ENCODE data around the gene SCN5A.
A peak's percentile ranks its signal among the peaks of the same experiment; 100 is the strongest.

The SCN5A gene

GRCh38 chr3:38534180-38534579, 115.3 kb downstream of the SCN5A start:
- no peak for DNase-seq

DNA sequence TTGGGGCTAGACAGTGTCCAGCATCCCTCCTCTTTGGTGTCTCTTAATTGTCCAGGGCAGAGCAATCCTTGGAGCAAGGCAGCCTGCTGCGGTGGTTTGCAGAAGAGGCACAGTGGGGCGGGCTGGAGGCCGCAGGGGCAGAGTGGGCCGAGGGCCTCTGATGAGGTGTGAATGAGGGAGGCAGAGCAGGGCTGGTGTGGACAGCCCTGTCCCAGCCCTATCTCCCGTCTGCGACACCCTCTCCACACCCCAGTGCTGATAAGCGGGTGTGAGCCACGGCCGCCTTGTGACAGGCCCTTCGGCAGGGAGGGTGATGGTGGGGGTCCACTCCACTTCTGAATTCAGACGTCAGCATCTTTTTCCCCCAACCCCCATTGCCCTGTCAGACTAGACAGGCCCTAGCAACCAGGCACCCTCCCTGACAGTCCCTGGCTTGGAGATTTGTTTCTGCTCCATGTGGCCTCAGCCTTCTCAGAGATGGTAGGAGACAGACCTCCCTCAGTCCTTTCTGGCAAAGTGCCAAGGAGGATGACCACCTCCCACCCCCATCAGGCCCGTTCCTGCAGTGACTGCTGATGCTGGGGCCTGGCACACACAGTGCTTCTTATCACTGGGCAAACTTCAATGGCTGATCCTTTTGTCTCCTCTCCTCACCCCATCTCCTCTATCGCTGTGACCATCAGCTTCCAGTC, 116.1 kb downstream of the SCN5A start:
- DNase-seq: no peak

- no peak for DNase-seq
These were observed 117.0 kb downstream of the SCN5A start for GRCh38 chr3:38532529-38532928.

GRCh38 chr3:38528457-38528856, 121.0 kb downstream of the SCN5A start:
- DNase-seq: no peak

GRCh38 chr3:38526792-38527191, 122.7 kb downstream of the SCN5A start:
- no peak for DNase-seq

- no peak for DNase-seq
These were observed 125.2 kb downstream of the SCN5A start for GRCh38 chr3:38524141-38524739.

- no peak for DNase-seq
These were observed 127.5 kb downstream of the SCN5A start for GRCh38 chr3:38522002-38522401.

DNA sequence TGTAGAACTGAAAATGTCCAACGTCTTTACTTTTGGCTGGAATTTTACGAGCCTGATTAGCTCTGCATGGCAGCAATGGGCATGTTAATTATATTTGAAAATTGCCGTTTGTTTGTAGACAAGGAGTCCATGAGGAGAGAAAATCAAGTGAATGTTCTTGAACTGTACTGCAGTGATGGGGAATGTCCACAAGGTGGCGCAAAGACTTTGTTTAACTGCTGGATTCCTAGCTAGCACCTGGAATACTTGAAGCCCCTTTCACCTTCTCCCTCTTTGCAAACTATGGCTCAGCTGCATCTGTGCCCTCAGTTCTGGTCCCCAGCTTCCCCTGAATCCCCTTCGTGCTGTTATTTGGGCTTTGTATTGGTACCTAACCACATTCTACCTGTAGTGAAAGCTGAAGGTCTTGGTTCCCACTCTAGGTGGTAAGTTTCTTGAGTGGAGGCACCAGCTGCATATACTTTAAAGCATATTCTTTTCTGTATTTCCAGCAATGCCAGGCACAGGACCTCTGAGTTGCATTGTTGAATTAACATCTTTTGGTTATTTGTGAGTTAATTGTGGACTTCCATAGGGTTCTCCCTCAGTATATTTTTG, 128.0 kb downstream of the SCN5A start:
- peak; percentile 49 for DNase-seq

- DNase-seq: no peak
These were observed 129.8 kb downstream of the SCN5A start for GRCh38 chr3:38519651-38520050.

GRCh38 chr3:38519000-38519399, 130.5 kb downstream of the SCN5A start:
- no peak for DNase-seq

GRCh38 chr3:38516669-38517068, 132.8 kb downstream of the SCN5A start:
- DNase-seq: no peak

DNA sequence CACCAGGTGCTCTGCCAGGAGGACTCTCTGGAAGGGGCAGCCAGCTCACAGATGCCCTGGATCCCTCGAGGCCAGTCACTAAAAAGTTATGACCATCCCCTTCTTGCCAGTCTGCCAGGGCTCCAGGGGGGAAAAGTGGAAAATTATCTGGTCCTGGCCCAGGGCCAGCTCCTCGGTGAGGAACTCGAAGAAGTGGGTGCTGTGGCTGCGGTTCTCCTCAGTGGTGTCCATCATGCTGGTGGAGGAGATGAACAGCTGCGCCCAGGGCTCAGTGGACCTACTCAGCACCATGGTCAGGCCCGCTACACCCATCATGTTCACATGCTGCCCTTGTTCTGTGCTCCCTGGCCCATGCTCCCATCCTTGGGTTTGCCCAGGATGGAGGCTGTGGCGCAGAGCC, 134.1 kb downstream of the SCN5A start:
- no peak for DNase-seq

DNA sequence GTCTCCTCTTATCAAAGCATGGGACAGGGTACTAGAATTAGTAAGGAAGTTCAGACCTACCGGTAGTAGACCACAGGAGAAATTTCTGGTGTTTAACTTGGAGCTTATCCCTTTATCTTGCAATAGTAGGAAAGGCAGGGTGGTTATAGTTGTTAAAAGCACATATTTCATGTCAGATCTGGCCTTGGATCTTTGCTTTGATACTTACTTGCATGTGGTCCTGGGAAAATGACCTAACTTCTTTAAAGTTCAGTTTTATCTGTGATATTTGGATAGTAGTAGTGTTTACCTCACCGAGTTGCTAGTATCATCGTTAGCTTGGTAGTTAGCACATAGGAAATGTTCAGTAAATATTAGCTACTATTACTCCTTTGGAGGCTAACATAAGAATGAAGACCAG, 137.9 kb downstream of the SCN5A start:
- no peak for DNase-seq

DNA sequence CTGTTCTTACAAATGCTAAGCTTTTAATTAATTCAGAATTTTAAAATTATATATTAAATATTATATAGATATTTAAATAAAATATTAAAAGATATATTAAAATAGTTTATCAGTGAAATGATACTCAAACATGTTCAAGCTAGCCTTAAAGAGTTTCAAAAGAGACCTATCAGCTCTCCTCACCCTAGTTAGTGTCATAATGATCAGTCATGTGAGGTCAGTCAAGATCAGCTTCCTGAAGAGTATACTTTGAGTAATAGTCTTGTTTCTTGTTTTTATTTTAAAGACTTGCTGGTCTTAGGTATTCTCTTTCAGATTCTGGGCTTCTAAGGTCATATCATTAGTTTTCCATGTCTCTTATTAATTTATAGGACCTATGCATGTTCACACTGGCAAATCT, 138.9 kb downstream of the SCN5A start:
- no peak for DNase-seq

DNA sequence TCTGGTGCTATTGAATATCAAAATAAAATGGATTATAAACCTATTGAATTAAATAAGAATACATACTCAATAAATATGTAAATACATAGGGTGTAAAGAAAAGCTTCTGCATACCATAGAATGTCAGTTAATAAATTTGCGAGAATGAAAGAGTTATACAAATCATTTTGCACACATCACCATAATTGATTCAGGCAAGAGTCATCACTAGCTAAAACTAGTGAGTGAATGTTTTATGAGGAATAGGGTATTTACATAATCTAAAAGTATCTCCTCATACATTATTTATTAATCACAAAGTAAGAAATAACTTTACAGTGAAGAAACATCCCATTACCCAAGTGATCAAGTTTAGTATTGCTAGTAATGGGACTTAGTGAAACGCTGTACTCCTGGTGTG, 139.8 kb downstream of the SCN5A start:
- DNase-seq: no peak

DNA sequence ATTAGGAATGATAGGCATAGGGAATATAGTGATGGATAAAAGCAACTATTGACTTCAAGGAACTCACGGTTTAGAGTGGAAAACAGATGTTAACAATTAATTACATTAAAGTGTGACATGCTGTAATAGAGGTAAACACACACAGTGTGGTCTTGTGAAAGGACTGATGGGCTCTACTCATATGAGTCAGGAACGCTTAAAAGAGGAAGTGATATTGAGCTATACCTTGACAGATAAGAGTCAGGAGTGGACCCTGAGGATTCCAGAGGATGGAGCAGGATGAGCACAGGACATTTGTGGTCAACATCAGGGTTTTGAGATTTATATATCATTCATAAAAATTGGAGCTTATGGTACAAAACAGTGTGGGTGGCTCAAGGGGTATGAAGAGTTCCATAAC, 142.4 kb downstream of the SCN5A start:
- no peak for DNase-seq

- no peak for DNase-seq
These were observed 148.6 kb downstream of the SCN5A start for GRCh38 chr3:38500688-38501417.
